ENCODE data around the gene SPEG.

Gene SPEG

DNA sequence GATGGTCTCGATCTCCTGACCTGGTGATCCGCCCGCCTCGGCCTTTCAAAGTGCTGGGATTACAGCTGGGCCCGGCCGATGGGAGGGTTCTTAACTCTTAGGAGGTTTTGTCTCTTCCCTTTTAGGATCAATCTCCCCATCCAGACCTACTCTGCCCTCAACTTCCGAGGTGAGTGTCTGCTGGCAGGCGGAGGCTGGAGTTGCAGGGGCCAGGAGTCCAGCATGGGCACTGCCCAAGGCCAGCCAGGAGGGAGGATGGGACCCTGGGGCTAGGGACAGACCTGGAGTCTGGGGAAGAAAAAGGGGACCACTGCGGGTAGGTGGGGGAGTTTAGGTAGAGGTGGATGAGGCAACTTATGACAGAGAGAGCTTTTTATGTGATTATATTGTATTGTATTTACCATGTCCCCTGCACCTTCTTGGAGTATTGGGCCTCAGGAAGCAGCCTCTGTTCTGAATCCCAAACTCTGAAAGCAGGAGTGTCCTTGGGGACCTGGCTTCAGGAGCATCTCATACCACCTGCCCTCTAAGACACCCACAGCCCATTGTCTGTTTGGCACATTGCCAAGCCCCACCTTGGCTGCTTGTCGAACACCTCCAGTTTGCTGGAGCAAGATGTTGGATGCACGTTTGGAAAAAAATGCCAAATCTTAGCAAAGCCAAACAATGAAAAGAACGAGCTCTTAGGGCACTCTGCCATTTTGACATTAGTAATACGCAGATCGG is 10.8 kb upstream of the SPEG start:
- Histone ChIP-seq H3K4me1 (no peaks in the 10 kb centered on the region), H3K4me3 (no peak overlapping the region), H3K36me3 (replicated peaks) (no peaks in the 10 kb centered on the region), H3K9me3 (no peaks in the 10 kb centered on the region), H3K27me3 (ENCODE audit: low read depth) (no peaks in the 10 kb centered on the region)
- in situ Hi-C loops (cut with MboI; ENCODE audit: low sequenced_read_pairs), result no loop called here
- DNase-seq (ENCODE audit: low spot score in 2 of 2), result no peak

DNA sequence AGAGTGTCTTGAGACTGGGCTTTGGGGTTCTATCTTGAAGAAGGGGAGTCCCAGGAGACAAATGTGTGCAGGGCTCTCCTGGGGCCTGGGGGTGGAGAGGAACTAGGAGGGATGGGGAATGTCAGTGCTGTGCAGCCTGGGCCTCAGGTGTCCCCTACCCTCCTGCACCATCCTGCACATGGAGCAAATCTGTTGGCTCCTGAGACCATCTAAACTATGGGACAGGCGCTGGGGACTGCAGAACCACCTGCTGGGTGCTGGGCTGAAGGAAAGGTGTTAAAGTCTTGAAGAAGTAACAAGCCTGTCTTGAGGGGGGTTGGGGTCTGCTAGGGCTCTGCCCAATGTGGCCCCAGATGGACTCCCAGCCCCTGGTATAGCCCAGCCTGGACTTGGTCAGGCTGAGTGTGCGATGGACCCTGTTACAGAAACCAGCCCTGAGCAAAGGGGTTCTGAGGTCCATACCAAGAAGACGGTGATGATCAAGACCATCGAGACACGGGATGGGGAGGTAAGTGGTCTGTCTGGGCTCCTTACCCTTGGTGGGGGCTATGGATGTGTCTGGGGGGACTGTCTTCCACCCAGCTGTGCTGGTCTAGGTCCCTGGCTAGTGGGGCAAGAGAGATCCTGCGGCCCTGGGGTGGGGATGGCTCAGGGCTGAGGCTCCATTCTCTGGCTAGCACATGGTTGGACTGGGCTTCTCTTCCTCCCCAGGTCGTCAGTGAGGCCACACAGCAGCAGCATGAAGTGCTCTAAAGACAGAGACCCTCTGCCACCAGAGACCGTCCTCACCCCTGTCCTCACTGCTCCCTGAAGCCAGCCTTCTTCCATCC is 9.2 kb upstream of the SPEG start:
- H3K4me1 ChIP-seq, result no peaks in the 10 kb centered on the region
- in situ Hi-C loops (cut with MboI; ENCODE audit: low sequenced_read_pairs), result no loop called here
- no peaks in the 10 kb centered on the region for H3K9me3 ChIP-seq
- no peaks in the 10 kb centered on the region for H3K27me3 ChIP-seq (ENCODE audit: low read depth)
- H3K4me3 ChIP-seq, result no peak overlapping the region
- no peaks in the 10 kb centered on the region for H3K36me3 ChIP-seq (replicated peaks)
- DNase-seq (ENCODE audit: low spot score in 2 of 2), result no peak

DNA sequence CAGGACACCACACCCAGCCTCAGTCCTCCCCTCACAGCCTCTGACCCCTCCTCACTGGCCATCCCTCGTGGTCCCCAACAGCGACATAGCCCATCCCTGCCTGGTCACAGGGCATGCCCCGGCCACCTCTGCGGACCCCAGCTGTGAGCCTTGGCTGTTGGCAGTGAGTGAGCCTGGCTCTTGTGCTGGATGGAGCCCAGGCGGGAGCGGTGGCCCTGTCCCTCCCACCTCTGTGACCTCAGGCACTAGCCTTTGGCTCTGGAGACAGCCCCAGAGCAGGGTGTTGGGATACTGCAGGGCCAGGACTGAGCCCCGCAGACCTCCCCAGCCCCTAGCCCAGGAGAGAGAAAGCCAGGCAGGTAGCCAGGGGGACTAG is 8.6 kb upstream of the SPEG start:
- Histone ChIP-seq H3K4me3 (no peak overlapping the region), H3K36me3 (replicated peaks) (no peaks in the 10 kb centered on the region), H3K27me3 (ENCODE audit: low read depth) (no peaks in the 10 kb centered on the region), H3K4me1 (no peaks in the 10 kb centered on the region), H3K9me3 (no peaks in the 10 kb centered on the region)
- in situ Hi-C loops (cut with MboI; ENCODE audit: low sequenced_read_pairs), result no loop called here
- no peak for DNase-seq (ENCODE audit: low spot score in 2 of 2)

DNA sequence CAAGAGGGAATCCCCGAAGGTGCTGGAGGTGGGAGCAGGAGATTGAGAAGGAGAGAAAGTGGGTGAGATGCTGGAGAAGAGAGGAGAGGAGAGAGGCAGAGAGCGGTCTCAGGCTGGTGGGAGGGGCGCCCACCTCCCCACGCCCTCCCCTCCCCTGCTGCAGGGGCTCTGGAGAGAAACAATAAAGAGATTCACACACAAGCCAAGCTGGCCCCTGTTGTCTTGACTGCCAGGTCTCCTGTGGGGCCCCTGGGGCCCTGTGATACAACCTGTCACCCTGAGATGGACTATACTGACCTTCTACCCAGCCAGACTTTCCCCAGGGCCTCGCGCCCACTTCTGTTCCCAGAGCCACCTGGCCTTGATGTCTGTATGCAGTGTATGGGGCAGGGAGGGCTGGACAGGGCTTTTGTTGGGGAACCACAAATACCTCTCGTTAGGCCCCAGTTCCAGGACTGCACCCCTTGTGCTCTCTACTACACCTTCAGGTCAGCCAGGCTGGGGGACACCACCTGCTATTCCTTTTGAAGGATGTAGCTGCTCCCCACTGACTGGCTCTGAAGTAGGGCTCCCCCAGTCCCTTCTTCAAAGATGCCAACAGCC is 8.0 kb upstream of the SPEG start:
- no peak for DNase-seq (ENCODE audit: low spot score in 2 of 2)
- H3K27me3 ChIP-seq (ENCODE audit: low read depth), result no peaks in the 10 kb centered on the region
- no peak overlapping the region for H3K4me3 ChIP-seq
- in situ Hi-C loops (cut with MboI; ENCODE audit: low sequenced_read_pairs), result no loop called here
- H3K4me1 ChIP-seq, result no peaks in the 10 kb centered on the region
- no peaks in the 10 kb centered on the region for H3K36me3 ChIP-seq (replicated peaks)
- no peaks in the 10 kb centered on the region for H3K9me3 ChIP-seq

DNA sequence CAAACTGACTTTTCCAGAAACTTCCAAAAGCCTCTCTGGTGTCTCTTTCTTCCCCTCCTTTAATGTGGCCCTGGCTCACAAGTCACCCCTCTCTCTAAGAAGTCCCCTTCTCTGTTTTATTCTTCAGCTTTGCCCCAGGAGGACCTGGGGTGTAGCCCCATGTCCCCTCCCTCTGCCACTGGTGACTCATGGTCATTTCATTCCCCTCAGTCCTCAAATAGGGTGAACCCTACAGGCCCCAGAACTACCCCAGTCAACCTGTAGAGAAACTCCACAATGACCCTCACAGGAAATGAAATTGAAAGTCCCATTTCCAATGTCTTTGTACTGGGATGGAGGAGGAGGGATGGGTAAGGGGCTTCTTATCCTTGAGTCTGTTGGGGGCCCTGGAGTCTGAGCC is 6.2 kb upstream of the SPEG start:
- Histone ChIP-seq H3K9me3 (no peaks in the 10 kb centered on the region), H3K4me1 (no peaks in the 10 kb centered on the region), H3K4me3 (no peak overlapping the region), H3K36me3 (replicated peaks) (no peaks in the 10 kb centered on the region), H3K27me3 (ENCODE audit: low read depth) (no peaks in the 10 kb centered on the region)
- in situ Hi-C loops (cut with MboI; ENCODE audit: low sequenced_read_pairs), result no loop called here
- DNase-seq (ENCODE audit: low spot score in 2 of 2), result no peak

DNA sequence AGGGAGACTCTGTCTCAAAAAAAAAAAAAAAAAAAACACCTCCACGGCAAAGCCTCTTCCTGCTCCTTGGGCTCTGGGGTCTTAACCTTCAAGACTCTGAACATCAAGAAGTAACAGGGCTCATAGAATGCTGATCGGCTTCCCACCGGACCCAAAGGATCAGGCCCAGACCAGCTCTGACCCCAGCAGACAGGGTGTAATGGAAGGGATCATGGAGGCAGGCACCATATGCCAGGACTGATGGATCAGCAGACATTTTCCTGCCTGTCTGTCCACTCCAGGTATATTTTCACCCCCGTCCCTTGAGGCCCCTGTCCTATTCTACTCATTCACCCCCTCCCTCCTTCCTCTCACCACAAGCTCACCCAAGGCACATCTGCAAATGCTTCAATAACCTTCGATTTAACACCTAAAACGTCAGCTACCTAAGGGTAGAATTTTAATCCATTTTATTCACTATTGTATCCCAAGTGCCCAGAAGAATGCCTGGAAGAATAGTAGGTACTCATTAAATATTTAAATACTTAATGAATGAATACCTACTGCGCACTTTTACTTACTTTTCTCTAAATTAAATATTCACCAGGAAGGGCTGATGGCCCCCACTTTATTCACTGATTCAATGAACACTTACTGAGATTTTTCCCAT is 4.6 kb upstream of the SPEG start:
- no peaks in the 10 kb centered on the region for H3K27me3 ChIP-seq (ENCODE audit: low read depth)
- in situ Hi-C loops (cut with MboI; ENCODE audit: low sequenced_read_pairs), result no loop called here
- peaks cover 2% of the 10 kb centered on the region; the same call in 1 of the 2 replicates for H3K4me1 ChIP-seq
- H3K4me3 ChIP-seq, result no peak overlapping the region
- no peaks in the 10 kb centered on the region for H3K36me3 ChIP-seq (replicated peaks)
- DNase-seq (ENCODE audit: low spot score in 2 of 2), result no peak
- H3K9me3 ChIP-seq, result no peaks in the 10 kb centered on the region

DNA sequence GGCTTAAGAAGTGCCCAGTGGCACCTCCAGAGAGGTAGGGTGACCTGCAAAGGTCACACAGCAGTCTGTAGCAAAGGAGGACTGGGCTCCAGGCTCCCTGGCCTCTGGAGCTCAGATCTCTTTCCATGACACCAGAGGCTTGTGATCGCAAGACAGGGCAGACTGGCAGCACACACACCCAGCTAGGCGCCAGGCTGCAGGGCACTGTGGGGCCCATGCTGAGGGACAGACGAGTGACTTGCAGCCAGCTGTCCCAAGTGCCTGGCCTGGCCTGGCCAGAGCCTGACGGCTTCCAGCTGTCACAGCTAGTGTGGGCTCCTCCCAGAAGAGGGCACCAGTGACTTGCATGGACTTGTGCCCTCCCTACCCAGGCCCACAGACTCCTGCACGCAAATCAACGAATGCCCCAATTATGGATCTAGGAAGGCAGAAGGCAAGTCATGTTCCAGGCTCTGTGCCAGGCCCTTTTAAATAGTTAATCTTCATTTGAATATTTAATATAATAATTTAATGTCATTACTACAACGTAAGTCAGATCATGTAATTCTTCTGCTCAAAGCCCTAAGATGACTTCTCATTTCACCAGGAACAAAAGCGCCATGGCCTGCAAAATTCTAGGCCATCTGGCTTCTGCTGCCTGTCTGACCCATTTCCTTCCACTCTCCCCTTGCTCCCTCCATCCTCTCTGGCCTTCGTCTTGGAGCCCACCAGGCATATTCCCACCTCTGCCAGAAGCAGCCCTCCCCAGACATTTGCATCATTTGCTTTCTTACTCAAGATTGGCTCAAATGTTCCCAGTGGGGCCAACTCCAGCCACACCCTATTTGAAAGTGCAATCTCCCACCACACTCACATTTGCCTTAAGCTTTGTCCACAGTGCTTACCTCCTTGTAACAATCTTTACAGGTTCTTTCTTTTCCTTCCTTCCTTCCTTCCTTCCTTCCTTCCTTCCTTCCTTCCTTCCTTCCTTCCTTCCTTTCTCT is 3.7 kb upstream of the SPEG start:
- Histone ChIP-seq H3K9me3 (no peaks in the 10 kb centered on the region), H3K36me3 (replicated peaks) (no peaks in the 10 kb centered on the region), H3K4me3 (no peak overlapping the region), H3K27me3 (ENCODE audit: low read depth) (no peaks in the 10 kb centered on the region), H3K4me1 (peaks cover 2% of the 10 kb centered on the region; the same call in 1 of the 2 replicates)
- in situ Hi-C loops (cut with MboI; ENCODE audit: low sequenced_read_pairs), result no loop called here
- no peak for DNase-seq (ENCODE audit: low spot score in 2 of 2)

DNA sequence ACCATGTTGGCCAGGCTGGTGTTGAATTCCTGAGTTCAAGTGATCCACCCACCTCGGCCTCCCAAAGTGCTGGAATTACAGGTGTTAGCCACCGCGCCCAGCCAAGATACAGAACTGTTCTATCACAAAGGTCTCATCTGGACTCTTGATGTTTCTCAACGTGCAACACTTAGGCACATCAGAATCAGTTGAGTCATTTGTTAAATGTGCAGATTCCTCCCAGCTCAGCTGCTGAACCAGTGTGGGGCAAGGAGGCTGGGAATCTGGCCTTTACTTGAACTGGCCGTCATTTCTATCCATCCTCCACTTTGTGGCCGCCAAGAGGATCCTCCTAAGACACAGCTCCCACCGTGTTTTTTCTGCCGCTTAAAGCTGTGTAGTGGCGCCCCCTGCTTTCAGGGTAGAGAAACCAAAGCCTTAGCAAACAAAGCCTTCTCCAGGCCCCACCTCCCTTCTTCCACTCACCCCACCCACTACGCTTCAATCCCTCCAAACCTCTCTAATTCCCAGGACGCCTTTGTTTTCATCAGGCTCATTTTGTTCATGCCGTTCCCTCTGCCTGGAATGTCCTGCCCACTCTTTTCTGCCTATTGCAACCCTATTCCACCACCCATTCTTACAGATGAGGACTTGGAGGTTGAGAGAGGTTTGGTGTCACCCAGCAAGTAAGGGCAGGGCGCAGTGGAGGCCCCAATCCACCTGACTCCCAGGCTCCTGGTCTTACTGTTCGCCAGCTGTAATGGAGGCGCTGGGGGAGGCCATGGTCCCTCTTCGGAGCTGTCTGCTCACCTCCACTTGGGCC is 776 bp upstream of the SPEG start:
- DNase-seq (ENCODE audit: low spot score in 2 of 2), result peak; percentile 58 to 82
- in situ Hi-C loops (cut with MboI; ENCODE audit: low sequenced_read_pairs), result no loop called here
- Histone ChIP-seq H3K9me3 (no peaks in the 10 kb centered on the region), H3K4me3 (no peak overlapping the region), H3K27me3 (ENCODE audit: low read depth) (no peaks in the 10 kb centered on the region), H3K36me3 (replicated peaks) (no peaks in the 10 kb centered on the region), H3K4me1 (peaks cover 2% of the 10 kb centered on the region; the same call in 1 of the 2 replicates)

DNA sequence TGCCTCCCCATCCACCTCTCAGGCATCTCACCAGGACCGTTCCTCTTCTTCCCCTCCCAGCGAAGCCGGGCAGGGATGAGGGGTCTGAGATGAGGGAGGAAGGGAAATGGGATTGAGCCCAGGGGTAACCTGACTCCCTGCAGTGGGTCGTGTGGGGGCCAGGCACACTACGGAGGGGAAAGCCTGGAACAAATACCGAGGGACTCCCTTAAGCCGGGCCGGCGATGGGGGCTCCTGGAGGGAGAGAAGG is 250 bp upstream of the SPEG start:
- in situ Hi-C loops (cut with MboI; ENCODE audit: low sequenced_read_pairs), result no loop called here
- Histone ChIP-seq H3K4me1 (peaks cover 2% of the 10 kb centered on the region; the same call in 1 of the 2 replicates), H3K9me3 (no peaks in the 10 kb centered on the region), H3K27me3 (ENCODE audit: low read depth) (no peaks in the 10 kb centered on the region), H3K4me3 (no peak overlapping the region), H3K36me3 (replicated peaks) (no peaks in the 10 kb centered on the region)
- no peak for DNase-seq (ENCODE audit: low spot score in 2 of 2)

DNA sequence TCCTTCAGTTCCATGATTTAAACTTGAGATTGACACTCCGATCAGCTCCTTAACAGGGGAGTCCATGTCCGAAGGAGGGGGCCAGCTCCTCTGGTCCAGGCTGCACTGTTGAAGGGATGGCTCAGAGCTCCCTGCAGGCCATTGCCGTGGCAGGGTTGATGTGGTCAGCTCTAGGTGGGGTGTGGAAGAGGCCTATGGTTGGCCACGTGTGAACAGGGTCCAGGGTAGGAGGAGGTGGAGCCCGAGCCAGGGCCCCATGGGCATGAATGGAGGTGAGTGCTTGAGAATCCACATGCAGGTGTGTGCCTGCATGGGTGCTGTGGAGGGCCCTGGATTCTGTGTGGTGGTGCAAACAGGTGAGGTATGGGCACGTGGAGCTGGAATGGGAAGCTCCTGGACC is 1.1 kb downstream of the SPEG start:
- Histone ChIP-seq H3K9me3 (no peaks in the 10 kb centered on the region), H3K4me1 (peaks cover 2% of the 10 kb centered on the region), H3K27me3 (ENCODE audit: low read depth) (no peaks in the 10 kb centered on the region), H3K4me3 (no peak overlapping the region), H3K36me3 (replicated peaks) (no peaks in the 10 kb centered on the region)
- in situ Hi-C loops (cut with MboI; ENCODE audit: low sequenced_read_pairs), result no loop called here
- no peak for DNase-seq (ENCODE audit: low spot score in 2 of 2)

DNA sequence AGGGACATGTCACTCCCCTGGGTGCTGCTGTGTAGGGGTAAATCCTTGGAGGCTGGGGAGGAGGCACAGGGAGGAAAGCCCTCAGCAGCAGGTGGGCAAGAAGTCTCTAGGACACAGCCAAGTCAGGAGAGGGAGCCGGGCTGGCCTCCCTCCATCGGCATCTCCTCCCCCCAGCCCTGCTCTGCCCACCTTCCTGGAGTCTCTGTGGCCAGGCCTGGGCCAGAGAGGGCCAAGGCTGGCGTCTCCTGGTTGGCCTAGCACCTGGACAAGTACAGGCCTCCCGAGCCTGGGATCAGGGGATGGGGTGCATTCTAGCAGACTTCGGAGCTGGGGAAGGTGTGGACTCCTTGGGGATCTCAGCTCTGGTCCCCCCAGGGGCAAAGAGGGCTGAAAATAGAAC is 1.8 kb downstream of the SPEG start:
- Histone ChIP-seq H3K4me1 (peaks cover 10% of the 10 kb centered on the region), H3K36me3 (replicated peaks) (no peaks in the 10 kb centered on the region), H3K4me3 (no peak overlapping the region), H3K9me3 (no peaks in the 10 kb centered on the region), H3K27me3 (ENCODE audit: low read depth) (no peaks in the 10 kb centered on the region)
- DNase-seq (ENCODE audit: low spot score in 2 of 2), result no peak
- in situ Hi-C loops (cut with MboI; ENCODE audit: low sequenced_read_pairs), result no loop called here

DNA sequence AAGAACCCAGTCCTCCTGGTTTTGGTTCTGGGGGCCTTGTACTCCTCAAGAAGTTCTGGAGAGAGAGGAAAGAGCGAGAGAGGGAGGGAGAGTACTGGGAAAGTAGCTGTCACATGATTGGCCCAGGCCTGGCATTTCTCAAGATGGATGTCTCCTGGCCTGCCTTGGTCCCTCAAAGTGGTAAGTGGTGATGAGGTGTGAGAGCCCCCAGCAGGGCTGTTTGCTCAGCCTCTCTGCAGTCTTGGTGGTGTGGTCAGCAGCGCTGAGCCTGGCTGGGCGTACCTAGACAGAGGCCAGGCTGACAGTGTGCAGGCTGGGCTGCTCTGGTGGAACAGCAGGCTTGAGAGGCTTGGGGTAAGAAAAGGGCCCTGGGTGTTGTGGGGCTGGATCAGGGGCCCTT is 2.5 kb downstream of the SPEG start:
- no peaks in the 10 kb centered on the region for H3K36me3 ChIP-seq (replicated peaks)
- no peak for DNase-seq (ENCODE audit: low spot score in 2 of 2)
- H3K4me1 ChIP-seq, result peaks cover 11% of the 10 kb centered on the region
- in situ Hi-C loops (cut with MboI; ENCODE audit: low sequenced_read_pairs), result no loop called here
- no peak overlapping the region for H3K4me3 ChIP-seq
- no peaks in the 10 kb centered on the region for H3K27me3 ChIP-seq (ENCODE audit: low read depth)
- H3K9me3 ChIP-seq, result no peaks in the 10 kb centered on the region

Data from HAP-1 (cell line).